ENCODE results near the gene SNRPB. TPM values are rescaled to one million over a fixed set of nuclear protein-coding genes. Genes with fewer than 3 reads are reported as not detected.

SNRPB gene
- total RNA-seq, 1 experiment from 2014 or later = 462 TPM

- no peak for DNase-seq
- Histone ChIP-seq H4K8ac (replicated peaks; ENCODE audit: insufficient read length, low read depth, low read length) (no peak overlapping the region), H4K20me1 (ENCODE audit: control insufficient read depth, insufficient read depth, insufficient read length) (no peaks in the 10 kb centered on the region), H2AFZ (ENCODE audit: low read length) (no peak overlapping the region), H2BK12ac (ENCODE audit: insufficient read length, low read depth, low read length) (no peak overlapping the region), H3K4me1 (ENCODE audit: insufficient read depth, low read length) (no peaks in the 10 kb centered on the region), H3K23me2 (ENCODE audit: insufficient read length, low read depth, low read length, poor library complexity, severe bottlenecking) (no peaks in the 10 kb centered on the region), H3K23ac (ENCODE audit: insufficient read length, low read depth, low read length) (no peak overlapping the region), H3T11ph (ENCODE audit: low read length) (no peak overlapping the region), H3K14ac (ENCODE audit: insufficient read depth, low read length) (no peak overlapping the region), H3K27ac (ENCODE audit: insufficient read length, low read depth, low read length) (no peak overlapping the region), H3K79me1 (ENCODE audit: insufficient read depth, low read depth, low read length, poor library complexity, severe bottlenecking) (no peaks in the 10 kb centered on the region), H2BK20ac (ENCODE audit: low read depth, low read length, poor library complexity, severe bottlenecking) (no peak overlapping the region), H3K27me3 (ENCODE audit: insufficient read depth, low read length) (no peaks in the 10 kb centered on the region), H4K91ac (ENCODE audit: insufficient read length, low read depth, low read length) (no peak overlapping the region), H4K5ac (ENCODE audit: insufficient read length, low read depth, low read length) (no peak overlapping the region), H3K9me3 (ENCODE audit: control insufficient read depth, low read depth, low read length) (no peaks in the 10 kb centered on the region), H2BK5ac (ENCODE audit: insufficient read length, low read length) (no peak overlapping the region), H2AK5ac (ENCODE audit: insufficient read length, low read length) (no peak overlapping the region), H3K56ac (ENCODE audit: insufficient read length, low read depth, low read length) (no peak overlapping the region), H3K4ac (ENCODE audit: low read depth, low read length) (no peak overlapping the region), H2BK15ac (ENCODE audit: low read depth, low read length) (no peak overlapping the region), H3K4me2 (ENCODE audit: insufficient read depth, insufficient read length, low read length) (no peak overlapping the region), H2BK120ac (ENCODE audit: low read depth, low read length, poor library complexity, severe bottlenecking) (no peak overlapping the region), H3K18ac (ENCODE audit: insufficient read length, low read depth, low read length) (no peak overlapping the region), H3K9ac (ENCODE audit: extremely low read depth, insufficient read length, low read length) (no peak overlapping the region), H3K79me2 (ENCODE audit: insufficient read depth, low read length) (no peaks in the 10 kb centered on the region)
- no peaks in the 10 kb centered on the region; a peak in 1 of 5 replicates for H3K9me3 Mint-ChIP-seq
- no peak for TF ChIP-seq CTCF (conservative IDR thresholded peaks at IDR 0.05)
- peaks cover 8% of the 10 kb centered on the region for H3K27me3 Mint-ChIP-seq (ENCODE audit: low read depth)
- WGBS (ENCODE audit: extremely low coverage, insufficient read length, low lambda C conversion rate) = no CpG with 5 or more reads among the region's 4 CpGs
- peaks cover 12 to 20% of the 10 kb centered on the region in 2 experiments for H3K4me1 Mint-ChIP-seq
- H3K27ac Mint-ChIP-seq = no peak overlapping the region
- peaks cover 0 to 13% (median 10%) of the 10 kb centered on the region in 3 experiments; a peak in 2 of 7 replicates for H3K36me3 Mint-ChIP-seq (ENCODE audit: insufficient read depth in 1 of 3, low read depth in 3 of 3)
- no peak overlapping the region for H3K4me3 Mint-ChIP-seq
These were observed 15.1 kb upstream of the SNRPB start for GRCh38 chr20:2485661-2486060.
